Adrenal gland (tissue), 12 donors: ENCODE results near the gene FBXL17. TPM values are rescaled to one million over a fixed set of nuclear protein-coding genes. Genes with fewer than 3 reads are reported as not detected.

Source experiments
- DNase-seq, 7 donors: peaks; one replicate each; pipeline ENCODE4 v3.0.0-alpha.2; 2019 to 2020
- H3K27ac ChIP-seq, 5 donors: fragments of 200-600 bp; sonication (generic) in 4 of 5; 1 replicate in 3 of 5; 2 replicates in 2 of 5; pipeline versions ENCODE4 v1.5.1 to v1.8.0; 2016 to 2020; ENCODE audit warnings: mild to moderate bottlenecking in 1 of 5
- H3K27me3 ChIP-seq: fragments of 200-600 bp; 2 replicates; pipeline ENCODE4 v1.8.0; 2021
- H3K36me3 ChIP-seq, 2 donors: fragments of 200-600 bp; replicated peaks in 1 of 2; 1 replicate in 1 of 2; 2 replicates in 1 of 2; pipeline versions ENCODE4 v1.5.1 to v1.8.0; 2018 to 2022
- H3K4me1 ChIP-seq, 2 donors: fragments of 200-600 bp; replicated peaks in 1 of 2; 1 replicate in 1 of 2; 2 replicates in 1 of 2; pipeline versions ENCODE4 v1.5.1 to v1.8.0; 2018 to 2021
- H3K4me3 ChIP-seq, 4 donors: fragments of 200-600 bp; sonication (generic) in 3 of 4; one replicate each; pipeline ENCODE4 v1.5.1; 2016 to 2018
- H3K9me3 ChIP-seq, 3 donors: fragments of 200-600 bp; sonication (generic) in 1 of 3; replicated peaks in 1 of 3; 1 replicate in 2 of 3; 2 replicates in 1 of 3; pipeline versions ENCODE4 v1.5.1 to v1.8.0; 2016 to 2021
- POLR2A ChIP-seq, 2 donors: fragments of 450-650 bp; IDR thresholded peaks; one replicate each; pipeline ENCODE4 v1.6.1; 2017; ENCODE audit warnings: antibody characterized with exemption in 2 of 2, mild to moderate bottlenecking in 2 of 2, moderate library complexity in 1 of 2
- WGBS, 4 donors: extraction: QIAGEN DNeasy Blood & Tissue Kit in 2 of 4; methylation state at CpG; one replicate each; pipeline versions ENCODE4 v1.1.5 to v1.1.7; 2013 to 2017; 5-methylcytosine and 5-hydroxymethylcytosine counted together
- intact Hi-C, 2 donors: fragments of 100-400 bp; cut with DNase I; formaldehyde crosslinking; loops; one replicate each; pipeline versions ENCODE4 v1.14.1 to v1.15.0; 2022 to 2023
- polyA plus RNA-seq, 3 donors: library from polyadenylated mRNA; stranded (reverse); fragments of 200-250 nt in 2 of 3; fragments of 350-450 nt in 1 of 3; fragmentation: Illumina TruSeq in 1 of 3; extraction: RNeasy Lipid Tissue Mini Kit (QIAGEN cat#74804) in 1 of 3; gene quantifications; one replicate each; pipeline ENCODE4 v1.2.3, GENCODE V29; 2013 to 2014
- total RNA-seq, 9 donors: library from RNA; depleted of rRNA in 4 of 9; stranded (reverse); fragments of >200 nt in 4 of 9; fragments of 120-200 nt in 1 of 9; fragmentation: NEBNext Ultra II Directional in 1 of 9; extraction: Animal tissue kit (Norgen Biotek cat#: 25700) in 1 of 9; gene quantifications; one replicate each; pipeline versions ENCODE4 v1.1.0 to v1.2.4, GENCODE V29; 2013 to 2023
- TF ChIP-seq, protein P1 (sequence below), 6 experiments: fragments of 450-650 bp in 4 of 6; fragments of 200-600 bp in 2 of 6; sonication (generic) in 1 of 6; IDR thresholded peaks; 1 replicate in 5 of 6; 2 replicates in 1 of 6; pipeline versions ENCODE4 v1.5.1 to v1.8.0; 2016 to 2021; ENCODE audit warnings: antibody characterized with exemption in 6 of 6, mild to moderate bottlenecking in 2 of 6, moderate library complexity in 1 of 6
- donor health status: healthy with polysubstance abuse.
- donor health status: Bipolar disorder and iron deficiency.
- donor health status: DM: yes; HTN: yes; CAD: no.
- donor health status: DM: no; HTN: no; CAD: no.
- donor health status: DM: no; HTN: no; CAD: no.
- donor health status: DM: yes; HTN: yes; CAD: no.

Gene FBXL17
- total and polyA plus RNA-seq, 12 donors, result 4.4 to 29.4 (median 21.3) TPM

GRCh38 chr5:107969847-107970246, 412.1 kb downstream of the FBXL17 start:
- H3K36me3 ChIP-seq, result no peaks in the 10 kb centered on the region
- TF ChIP-seq, protein P1, sequence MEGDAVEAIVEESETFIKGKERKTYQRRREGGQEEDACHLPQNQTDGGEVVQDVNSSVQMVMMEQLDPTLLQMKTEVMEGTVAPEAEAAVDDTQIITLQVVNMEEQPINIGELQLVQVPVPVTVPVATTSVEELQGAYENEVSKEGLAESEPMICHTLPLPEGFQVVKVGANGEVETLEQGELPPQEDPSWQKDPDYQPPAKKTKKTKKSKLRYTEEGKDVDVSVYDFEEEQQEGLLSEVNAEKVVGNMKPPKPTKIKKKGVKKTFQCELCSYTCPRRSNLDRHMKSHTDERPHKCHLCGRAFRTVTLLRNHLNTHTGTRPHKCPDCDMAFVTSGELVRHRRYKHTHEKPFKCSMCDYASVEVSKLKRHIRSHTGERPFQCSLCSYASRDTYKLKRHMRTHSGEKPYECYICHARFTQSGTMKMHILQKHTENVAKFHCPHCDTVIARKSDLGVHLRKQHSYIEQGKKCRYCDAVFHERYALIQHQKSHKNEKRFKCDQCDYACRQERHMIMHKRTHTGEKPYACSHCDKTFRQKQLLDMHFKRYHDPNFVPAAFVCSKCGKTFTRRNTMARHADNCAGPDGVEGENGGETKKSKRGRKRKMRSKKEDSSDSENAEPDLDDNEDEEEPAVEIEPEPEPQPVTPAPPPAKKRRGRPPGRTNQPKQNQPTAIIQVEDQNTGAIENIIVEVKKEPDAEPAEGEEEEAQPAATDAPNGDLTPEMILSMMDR (IDR thresholded peaks at IDR 0.05), result no peak
- TF ChIP-seq POLR2A (IDR thresholded peaks at IDR 0.05), result no peak
- no peak for DNase-seq
- H3K27ac ChIP-seq, result no peak overlapping the region
- no peak overlapping the region for H3K4me3 ChIP-seq
- no peaks in the 10 kb centered on the region for H3K27me3 ChIP-seq
- intact Hi-C loops, result no loop called here
- H3K4me1 ChIP-seq, result no peaks in the 10 kb centered on the region
- H3K9me3 ChIP-seq, result no peaks in the 10 kb centered on the region

DNA sequence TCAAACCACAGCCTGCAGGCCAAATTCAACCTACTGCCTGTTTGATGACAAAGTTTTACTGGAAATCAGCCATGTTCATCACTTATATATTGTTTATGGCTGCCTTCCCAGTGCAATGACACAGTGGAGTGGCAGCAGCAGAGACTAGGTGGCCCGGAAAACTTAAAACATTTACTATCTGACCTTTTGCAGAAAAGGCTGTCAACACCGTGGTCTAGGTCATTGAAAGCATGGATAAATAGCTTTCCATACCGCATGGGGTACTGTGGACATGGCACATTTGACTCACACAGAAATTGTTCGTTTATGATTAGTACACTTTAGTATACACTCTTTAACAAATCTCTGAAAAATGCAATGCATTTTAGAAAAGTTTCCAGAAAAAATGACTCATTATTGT, 412.9 kb downstream of the FBXL17 start:
- no peaks in the 10 kb centered on the region for H3K9me3 ChIP-seq
- no peak overlapping the region for H3K27ac ChIP-seq
- H3K4me3 ChIP-seq, result no peak overlapping the region
- TF ChIP-seq POLR2A (IDR thresholded peaks at IDR 0.05), result no peak
- TF ChIP-seq, protein P1 (IDR thresholded peaks at IDR 0.05), result no peak
- no peaks in the 10 kb centered on the region for H3K4me1 ChIP-seq
- H3K36me3 ChIP-seq, result no peaks in the 10 kb centered on the region
- WGBS, 4 donors, result 58 to 85% (median 72%) methylated on average over 4 of the region's 4 CpGs
- no peak for DNase-seq
- intact Hi-C loops, result no loop called here
- no peaks in the 10 kb centered on the region for H3K27me3 ChIP-seq

GRCh38 chr5:107968406-107968843, 413.5 kb downstream of the FBXL17 start:
- Histone ChIP-seq H3K27me3 (no peaks in the 10 kb centered on the region), H3K4me1 (no peaks in the 10 kb centered on the region), H3K9me3 (no peaks in the 10 kb centered on the region), H3K36me3 (no peaks in the 10 kb centered on the region), H3K27ac (no peak overlapping the region), H3K4me3 (no peak overlapping the region)
- DNase-seq, result no peak
- intact Hi-C loops, result no loop called here
- no peak for TF ChIP-seq POLR2A (IDR thresholded peaks at IDR 0.05)
- TF ChIP-seq, protein P1 (IDR thresholded peaks at IDR 0.05), result no peak

DNA sequence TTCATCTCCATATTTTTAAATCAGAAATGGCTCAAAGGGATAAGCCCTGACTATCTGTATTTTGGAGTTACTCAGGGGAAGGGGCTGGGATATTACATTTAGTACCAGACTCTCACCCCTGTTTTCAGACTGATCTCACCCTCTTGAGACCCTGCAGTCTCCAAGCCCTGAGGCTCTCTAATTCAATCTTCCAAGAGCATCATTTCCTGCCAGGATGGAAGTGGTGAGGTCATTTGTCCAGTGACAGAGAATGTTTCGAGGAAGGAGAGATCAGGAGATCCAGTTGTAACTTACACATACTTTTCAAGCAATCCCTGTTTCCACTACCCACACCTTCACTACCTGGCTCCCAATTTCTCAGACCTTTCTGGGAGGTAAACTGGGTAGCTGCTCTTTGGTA, 415.7 kb downstream of the FBXL17 start:
- no peak overlapping the region for H3K27ac ChIP-seq
- DNase-seq, result no peak
- H3K4me3 ChIP-seq, result no peak overlapping the region
- 84 to 96% (median 85%) methylated on average over 1 of the region's 1 CpG for WGBS, 4 donors
- H3K9me3 ChIP-seq, result no peaks in the 10 kb centered on the region
- intact Hi-C loops, result no loop called here
- TF ChIP-seq POLR2A (IDR thresholded peaks at IDR 0.05), result no peak
- TF ChIP-seq, protein P1 (IDR thresholded peaks at IDR 0.05), result no peak
- no peaks in the 10 kb centered on the region for H3K36me3 ChIP-seq
- no peaks in the 10 kb centered on the region for H3K27me3 ChIP-seq
- H3K4me1 ChIP-seq, result no peaks in the 10 kb centered on the region
